Breast epithelium (tissue), 4 donors: ENCODE measurements around the gene GNB2. TPM values are rescaled to one million over a fixed set of nuclear protein-coding genes. Genes with fewer than 3 reads are reported as not detected.

ENCODE experiments used
- DNase-seq, 2 donors: peaks; one replicate each; pipeline ENCODE4 v3.0.0-alpha.2; 2019; ENCODE audit warnings: low spot score in 2 of 2
- H3K27ac ChIP-seq, 2 donors: fragments of 200-600 bp; sonication (generic) in 1 of 2; one replicate each; pipeline ENCODE4 v1.5.1; 2016 to 2019; ENCODE audit warnings: mild to moderate bottlenecking in 1 of 2
- H3K27me3 ChIP-seq, 2 donors: fragments of 200-600 bp; sonication (generic) in 1 of 2; one replicate each; pipeline versions ENCODE4 v1.5.1 to v1.6.0; 2017 to 2019; ENCODE audit warnings: control low read depth in 1 of 2, mild to moderate bottlenecking in 1 of 2
- H3K36me3 ChIP-seq: fragments of 200-600 bp; one replicate; pipeline ENCODE4 v1.5.1; 2019
- H3K4me1 ChIP-seq, 2 donors: fragments of 200-600 bp; sonication (generic); one replicate each; pipeline ENCODE4 v1.5.1; 2016 to 2019; ENCODE audit warnings: control low read depth in 1 of 2
- H3K4me3 ChIP-seq, 3 donors: fragments of 200-600 bp; sonication (generic); 1 replicate in 2 of 3; 2 replicates in 1 of 3; pipeline ENCODE4 v1.5.1; 2016 to 2019; ENCODE audit warnings: mild to moderate bottlenecking in 3 of 3, moderate library complexity in 2 of 3
- H3K9me3 ChIP-seq, 2 donors: fragments of 200-600 bp; sonication (generic) in 1 of 2; one replicate each; pipeline ENCODE4 v1.5.1; 2016 to 2019; ENCODE audit warnings: control low read depth in 1 of 2
- CTCF ChIP-seq, 3 donors: fragments of 450-650 bp; IDR thresholded peaks; one replicate each; pipeline ENCODE4 v1.5.1; 2016 to 2017; ENCODE audit warnings: antibody characterized with exemption in 3 of 3, mild to moderate bottlenecking in 3 of 3, moderate library complexity in 3 of 3
- POLR2A ChIP-seq: fragments of 450-650 bp; IDR thresholded peaks from one replicate; pipeline ENCODE4 v1.6.1; 2016; ENCODE audit warnings: antibody characterized with exemption, mild to moderate bottlenecking, moderate library complexity
- POLR2AphosphoS5 ChIP-seq, 3 donors: sonication (generic); formaldehyde crosslinking; IDR thresholded peaks; one replicate each; pipeline ENCODE4 v1.6.1; 2017; ENCODE audit warnings: antibody characterized with exemption in 3 of 3
- intact Hi-C: fragments of 100-400 bp; cut with DNase I; formaldehyde crosslinking; loops from one replicate; pipeline ENCODE4 v1.15.1; 2023; ENCODE audit warnings: low total_unique reads
- total RNA-seq, 3 donors: library from RNA; depleted of rRNA; stranded (reverse); fragments of >200 nt; gene quantifications; one replicate each; pipeline ENCODE4 v1.1.0, GENCODE V29; 2016

Gene GNB2
- total RNA-seq, 3 donors from 2014 or later, result 113 to 197 (median 173) TPM

- Histone ChIP-seq H3K4me1 (peaks cover 4 to 14% of the 10 kb centered on the region in 2 donors), H3K27ac (peak overlapping the region; percentile 41 to 45), H3K36me3 (peaks cover 20% of the 10 kb centered on the region), H3K4me3 (peak overlapping the region in 1 of 3 donors; percentile 10), H3K27me3 (no peaks in the 10 kb centered on the region), H3K9me3 (no peaks in the 10 kb centered on the region)
- no peak for TF ChIP-seq CTCF (IDR thresholded peaks at IDR 0.05)
- TF ChIP-seq POLR2AphosphoS5 (IDR thresholded peaks at IDR 0.05), result no peak
- TF ChIP-seq POLR2A, result no peak
- intact Hi-C loops, result loop anchor here (5.0 to 10.0 kb wide), 2 partner anchors 114 to 211 kb away; partner anchors contain the start of genes SAP25 and TSC22D4
- no peak for DNase-seq
Observed at GRCh38 chr7:100688326-100688860, 14.9 kb downstream of the GNB2 start.

GRCh38 chr7:100689230-100690135 lies 15.9 kb downstream of the GNB2 start:
- intact Hi-C loops, result loop anchor here (5.0 to 10.0 kb wide), 2 partner anchors 115 to 212 kb away; partner anchors contain the start of genes SAP25 and TSC22D4
- H3K36me3 ChIP-seq, result peaks cover 9% of the 10 kb centered on the region
- no peaks in the 10 kb centered on the region for H3K9me3 ChIP-seq
- peak overlapping the region in 1 of 2 donors; percentile 2 for H3K27ac ChIP-seq
- H3K4me1 ChIP-seq, result peaks cover 4 to 14% of the 10 kb centered on the region in 2 donors
- no peak for DNase-seq
- no peak for TF ChIP-seq CTCF (IDR thresholded peaks at IDR 0.05)
- TF ChIP-seq POLR2A, result no peak
- TF ChIP-seq POLR2AphosphoS5 (IDR thresholded peaks at IDR 0.05), result no peak
- no peaks in the 10 kb centered on the region for H3K27me3 ChIP-seq
- no peak overlapping the region for H3K4me3 ChIP-seq

GRCh38 chr7:100691676-100692577 lies 18.4 kb downstream of the GNB2 start:
- Histone ChIP-seq H3K27ac (peak overlapping the region; percentile 21 to 93), H3K27me3 (no peaks in the 10 kb centered on the region), H3K4me3 (peak overlapping the region; percentile 95 to 100 (median 95)), H3K9me3 (no peaks in the 10 kb centered on the region), H3K4me1 (peaks cover 4 to 14% of the 10 kb centered on the region in 2 donors), H3K36me3 (peaks cover 4% of the 10 kb centered on the region)
- no peak for TF ChIP-seq POLR2A
- TF ChIP-seq CTCF (IDR thresholded peaks at IDR 0.05), result peak; percentile 72 to 93 (median 83)
- peak; percentile 68 to 77 for DNase-seq
- intact Hi-C loops, result no loop called here

- no peaks in the 10 kb centered on the region for H3K27me3 ChIP-seq
- intact Hi-C loops, result no loop called here
- peak overlapping the region; percentile 93 to 97 for H3K27ac ChIP-seq
- TF ChIP-seq POLR2A, result no peak
- TF ChIP-seq CTCF (IDR thresholded peaks at IDR 0.05), result no peak
- no peak for TF ChIP-seq POLR2AphosphoS5 (IDR thresholded peaks at IDR 0.05)
- peak overlapping the region; percentile 95 to 100 (median 95) for H3K4me3 ChIP-seq
- H3K4me1 ChIP-seq, result peaks cover 4 to 14% of the 10 kb centered on the region in 2 donors
- DNase-seq, result no peak
- H3K36me3 ChIP-seq, result no peaks in the 10 kb centered on the region
- no peaks in the 10 kb centered on the region for H3K9me3 ChIP-seq
Observed at GRCh38 chr7:100692578-100692961, 19.0 kb downstream of the GNB2 start.
